NT2/D1 (cell line): ENCODE measurements around the gene GIPC1.

Source experiments
- DNase-seq: peaks from one replicate; pipeline ENCODE4 v3.0.0-alpha.2; 2011; ENCODE audit warnings: low read depth, low spot score
- H3K27me3 ChIP-seq: 2 replicates; pipeline ENCODE4 v1.6.0; 2011; ENCODE audit warnings: mild to moderate bottlenecking; ENCODE audit not compliant: insufficient read length, insufficient read depth
- H3K36me3 ChIP-seq: 2 replicates; pipeline ENCODE4 v1.6.1; 2011; ENCODE audit warnings: mild to moderate bottlenecking, low read length, mixed read lengths; ENCODE audit not compliant: insufficient read depth, insufficient read length
- H3K4me1 ChIP-seq: 2 replicates; pipeline ENCODE4 v1.5.1; 2011; ENCODE audit not compliant: insufficient read depth, insufficient read length
- H3K4me3 ChIP-seq: 2 replicates; pipeline ENCODE4 v1.5.1; 2011; ENCODE audit warnings: low read depth; ENCODE audit not compliant: insufficient read length
- H3K9ac ChIP-seq: 2 replicates; pipeline ENCODE4 v1.6.0; 2011; ENCODE audit warnings: low read depth; ENCODE audit not compliant: insufficient read length
- H3K9me3 ChIP-seq: 2 replicates; pipeline ENCODE4 v1.5.1; 2011; ENCODE audit warnings: mild to moderate bottlenecking, low read length; ENCODE audit not compliant: insufficient read depth
- SUZ12 ChIP-seq: IDR thresholded peaks from 2 replicates; pipeline ENCODE4 v1.6.1; 2011; ENCODE audit not compliant: insufficient read length, insufficient read depth; ENCODE audit errors: extremely low read depth
- YY1 ChIP-seq: IDR thresholded peaks from 2 replicates; pipeline ENCODE4 v1.6.1; 2011; ENCODE audit not compliant: insufficient read length, insufficient read depth
- ZNF274 ChIP-seq: IDR thresholded peaks from 2 replicates; pipeline ENCODE4 v1.6.1; 2011; ENCODE audit warnings: mild to moderate bottlenecking, low read depth, low read length

The GIPC1 gene

GRCh38 chr19:14430712-14431111 lies 65.2 kb downstream of the GIPC1 start:
- Histone ChIP-seq H3K27me3 (peaks cover 3% of the 10 kb centered on the region), H3K9me3 (no peaks in the 10 kb centered on the region), H3K36me3 (no peaks in the 10 kb centered on the region), H3K9ac (no peak overlapping the region), H3K4me1 (peaks cover 11% of the 10 kb centered on the region), H3K4me3 (no peak overlapping the region)
- TF ChIP-seq YY1, result no peak
- no peak for TF ChIP-seq ZNF274
- no peak for TF ChIP-seq SUZ12
- DNase-seq, result no peak

DNA sequence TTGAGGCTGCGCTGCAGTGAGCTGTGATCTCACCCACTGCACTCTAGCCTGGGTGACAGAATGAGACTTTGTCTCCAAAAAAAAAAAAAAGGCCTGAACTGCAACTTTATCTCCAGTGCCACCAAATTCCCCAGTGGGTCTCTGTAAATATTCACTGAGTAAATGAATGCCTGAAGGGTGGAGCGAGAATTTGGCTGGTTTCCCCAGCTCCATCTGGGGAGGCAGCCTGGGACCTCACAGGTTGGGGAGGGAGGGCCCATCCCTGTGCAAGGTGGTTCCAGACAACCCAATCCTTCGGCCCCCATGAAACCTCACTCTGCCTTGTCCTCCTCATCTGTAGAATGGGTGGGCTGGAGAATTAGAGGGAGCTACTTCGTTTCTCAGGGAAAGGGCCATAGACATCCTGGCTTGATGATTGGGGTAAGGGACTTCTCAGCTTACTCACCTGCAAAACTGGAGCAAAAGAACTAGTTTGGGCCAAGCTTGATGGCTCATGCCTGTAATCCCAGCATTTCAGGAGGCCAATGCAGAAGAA lies 67.0 kb downstream of the GIPC1 start:
- no peak overlapping the region for H3K9ac ChIP-seq
- peaks cover 3% of the 10 kb centered on the region for H3K4me1 ChIP-seq
- TF ChIP-seq YY1, result no peak
- peaks cover 3% of the 10 kb centered on the region for H3K27me3 ChIP-seq
- DNase-seq, result no peak
- no peaks in the 10 kb centered on the region for H3K9me3 ChIP-seq
- H3K36me3 ChIP-seq, result no peaks in the 10 kb centered on the region
- H3K4me3 ChIP-seq, result no peak overlapping the region
